CD4-positive, alpha-beta T cell treated with Interleukin-6 for 4 hours (primary cell): ENCODE results near the gene LGALS7B.
"Not testable (repeated sequence)": the region's sequence is repeated elsewhere in the genome, so short reads cannot be mapped to it uniquely, and the experiment has no call there.

Experiments
- DNase-seq: peaks from one replicate; pipeline ENCODE4 v3.0.0-alpha.2; 2020; ENCODE audit warnings: mixed read lengths

The LGALS7B gene

GRCh38 chr19:38788478-38789243, at the start of gene LGALS7B:
LGALS7B (plus strand) TSS chr19:38789200; CDS start chr19:38789227, 27 bp downstream.
- DNase-seq: no peak

GRCh38 chr19:38739440-38740256, 49.4 kb upstream of the LGALS7B start:
- DNase-seq: no peak

- DNase-seq: no peak
Measured at GRCh38 chr19:38740257-38740592, 48.8 kb upstream of the LGALS7B start.

- DNase-seq: no peak
Measured at GRCh38 chr19:38740932-38741331, 48.1 kb upstream of the LGALS7B start.

DNA sequence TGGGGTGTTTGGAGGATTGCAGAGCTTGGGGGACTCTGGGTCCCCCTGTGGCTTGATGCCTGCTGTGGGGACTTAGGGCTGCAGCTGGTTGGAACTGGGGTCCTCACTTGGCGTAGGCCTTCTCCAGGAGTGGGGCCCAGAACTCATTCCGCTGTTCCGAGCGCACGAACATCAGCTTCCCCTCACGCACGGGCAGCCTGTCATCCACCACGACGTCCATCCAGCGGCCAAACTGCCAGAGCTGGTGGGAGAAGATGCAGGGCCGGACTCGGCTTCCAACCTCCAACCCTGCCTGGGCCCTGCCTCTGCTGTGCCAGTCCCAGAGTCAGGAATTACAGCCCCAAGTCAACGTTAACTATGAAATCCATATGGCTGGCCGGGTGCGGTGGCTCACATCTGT, 47.3 kb upstream of the LGALS7B start:
- DNase-seq: no peak

- DNase-seq: no peak
Measured at GRCh38 chr19:38742296-38742695, 46.7 kb upstream of the LGALS7B start.

DNA sequence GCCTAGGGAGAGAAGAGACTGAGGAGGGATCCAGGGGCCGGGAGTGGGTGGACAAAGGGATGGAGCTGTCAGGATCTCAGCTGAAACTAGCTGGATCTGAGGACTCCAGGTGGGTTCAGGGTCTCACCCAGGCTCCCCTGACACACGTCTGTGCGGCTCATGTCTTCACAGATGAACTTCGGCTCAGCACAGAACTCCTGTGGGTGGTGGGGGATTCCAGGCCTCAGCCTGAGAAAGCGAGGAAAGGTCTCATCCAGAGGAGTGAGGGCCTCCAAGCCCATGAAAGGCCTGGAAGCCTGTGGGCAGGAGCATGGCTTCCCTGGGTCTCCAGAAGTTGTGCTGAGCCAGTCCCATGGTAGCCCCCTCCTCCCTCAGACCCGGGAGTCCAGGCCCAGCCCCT, 46.1 kb upstream of the LGALS7B start:
- DNase-seq: no peak

DNA sequence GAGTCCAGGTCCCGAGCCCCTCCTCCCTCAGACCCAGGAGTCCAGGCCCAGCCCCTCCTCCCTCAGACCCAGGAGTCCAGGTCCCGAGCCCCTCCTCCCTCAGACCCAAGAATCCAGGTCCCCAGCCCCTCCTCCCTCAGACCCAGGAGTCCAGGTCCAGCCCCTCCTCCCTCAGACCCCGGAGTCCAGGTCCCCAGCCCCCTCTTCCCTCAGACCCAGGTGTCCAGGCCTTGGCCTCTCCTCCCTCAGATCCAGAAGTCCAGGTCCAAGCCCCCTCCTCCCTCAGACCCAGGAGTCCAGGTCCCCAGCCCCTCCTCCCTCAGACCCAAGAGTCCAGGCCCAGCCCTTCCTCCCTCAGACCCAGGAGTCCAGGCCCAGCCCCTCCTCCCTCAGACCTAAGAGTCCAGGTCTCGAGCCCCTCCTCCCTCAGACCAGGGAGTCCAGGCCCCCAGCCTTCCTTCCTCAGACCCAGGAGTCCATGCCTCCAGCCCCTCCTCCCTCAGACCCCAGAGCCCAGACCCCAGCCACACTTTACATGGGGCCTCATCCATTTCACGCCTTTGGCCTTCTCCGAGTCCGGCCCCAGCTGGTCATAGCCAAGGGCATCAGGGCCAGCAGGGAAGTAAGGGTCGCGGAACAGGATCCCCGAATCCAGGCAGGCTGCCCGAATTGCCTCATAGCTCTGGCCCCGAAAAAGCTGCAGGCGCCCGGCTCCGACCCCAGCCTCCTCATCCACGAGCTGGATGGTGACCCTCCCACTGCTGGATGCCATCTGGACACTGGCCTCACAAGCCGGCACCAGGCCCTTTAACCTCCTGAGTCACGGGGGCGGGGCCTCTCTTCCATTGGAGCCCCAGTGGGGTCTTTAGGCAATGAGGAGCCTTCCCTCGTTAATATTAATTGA, 45.4 kb upstream of the LGALS7B start:
- DNase-seq: no peak

GRCh38 chr19:38744298-38744681, 44.7 kb upstream of the LGALS7B start, which contains the start of gene CAPN12:
CAPN12 (minus strand) TSS chr19:38744474; CDS start chr19:38744165, 309 bp downstream.
- no peak for DNase-seq

- no peak for DNase-seq
Measured at GRCh38 chr19:38744874-38745273, 44.1 kb upstream of the LGALS7B start.

- no peak for DNase-seq
Measured at GRCh38 chr19:38745316-38745715, 43.7 kb upstream of the LGALS7B start.

DNA sequence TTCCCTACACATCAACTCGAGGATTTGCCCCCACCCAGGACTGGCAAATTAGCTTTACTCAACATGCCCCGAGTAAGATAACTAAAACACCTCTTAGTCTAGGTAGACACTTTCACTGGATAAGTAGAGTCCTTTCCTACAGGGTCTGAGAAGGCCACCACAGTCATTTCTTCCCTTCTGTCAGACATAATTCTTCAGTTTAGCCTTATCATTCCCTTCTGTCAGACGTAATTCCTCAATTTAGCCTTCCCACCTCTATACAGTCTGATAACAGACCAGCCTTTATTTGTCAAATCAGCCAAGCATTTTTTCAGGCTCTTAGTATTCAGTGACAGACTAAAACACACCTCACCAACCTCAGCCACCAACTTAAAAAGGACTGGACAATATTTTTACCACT, 35.2 kb upstream of the LGALS7B start:
- not testable (repeated sequence) for DNase-seq

GRCh38 chr19:38754196-38754595, 34.8 kb upstream of the LGALS7B start:
- DNase-seq: not testable (repeated sequence)

- no peak for DNase-seq
Measured at GRCh38 chr19:38759590-38760003, 29.4 kb upstream of the LGALS7B start.

DNA sequence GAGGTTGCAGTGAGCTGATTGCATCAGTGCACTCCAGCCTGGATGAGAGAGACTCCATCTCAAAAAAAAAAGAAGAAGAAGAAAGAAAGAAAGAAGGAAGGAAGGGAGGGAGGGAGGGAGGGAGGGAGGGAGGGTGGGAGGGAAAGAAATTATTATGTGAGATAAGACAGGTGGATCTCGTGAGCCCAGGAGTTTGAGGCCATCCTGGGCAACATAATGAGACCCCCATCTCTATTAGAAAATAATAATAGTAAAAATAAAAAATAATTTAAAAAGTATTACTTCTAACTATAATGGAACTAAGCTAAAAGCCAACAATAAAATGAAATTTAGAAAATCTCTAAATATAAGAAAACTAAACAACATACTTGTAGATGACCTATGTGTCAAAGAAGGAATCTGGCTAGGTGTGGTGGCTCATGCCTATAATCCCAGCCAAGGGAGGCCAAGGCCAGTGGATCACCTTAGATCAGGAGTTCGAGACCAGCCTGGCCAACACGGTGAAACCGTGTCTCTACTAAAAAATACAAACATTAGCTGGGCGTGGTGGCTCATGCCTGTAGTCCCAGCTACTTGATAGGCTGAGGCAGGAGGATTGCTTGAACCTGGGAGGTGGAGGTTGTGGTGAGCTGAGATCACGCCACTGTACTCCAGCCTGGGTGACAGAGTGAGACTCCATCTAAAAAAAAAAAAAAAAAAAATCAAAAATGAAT, 28.0 kb upstream of the LGALS7B start:
- DNase-seq: not testable (repeated sequence)

GRCh38 chr19:38761884-38762389, 27.1 kb upstream of the LGALS7B start:
- DNase-seq: not testable (repeated sequence)

DNA sequence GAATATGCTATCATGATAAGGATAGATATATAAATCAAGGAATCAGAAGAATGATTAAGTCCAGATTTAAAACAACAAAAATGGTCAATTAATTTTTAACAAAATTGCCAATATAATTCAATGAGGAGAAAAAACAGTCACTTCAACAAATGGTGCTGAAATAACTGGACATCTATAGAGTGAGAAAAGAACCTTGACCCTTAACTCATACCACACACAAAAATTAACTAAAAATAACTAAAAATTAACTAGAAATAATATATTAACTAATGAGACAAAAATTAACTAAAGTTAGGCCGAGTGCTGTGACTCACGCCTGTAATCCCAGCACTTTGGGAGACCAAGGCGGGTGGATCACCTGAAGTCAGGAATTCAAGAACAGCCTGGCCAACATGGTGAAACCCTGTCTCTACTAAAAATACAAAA, 25.2 kb upstream of the LGALS7B start:
- DNase-seq: no peak

DNA sequence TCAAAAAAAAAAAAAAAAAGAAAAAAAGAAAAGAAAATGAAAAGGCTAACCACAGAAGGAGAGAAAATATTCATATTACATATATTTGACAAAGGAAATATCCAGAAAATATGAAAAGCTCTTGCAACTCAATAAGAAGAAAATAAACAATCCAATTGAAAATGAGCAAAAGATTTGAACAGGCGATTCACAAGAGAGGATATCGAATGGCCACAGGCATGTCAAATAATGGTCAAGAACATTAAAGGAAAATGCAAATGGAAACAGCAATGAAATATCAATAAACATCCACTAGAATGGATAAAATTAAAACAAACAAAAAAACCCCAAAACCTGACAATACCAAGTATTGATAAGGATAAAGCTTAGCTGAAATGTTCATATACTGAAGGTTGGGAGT, 23.8 kb upstream of the LGALS7B start:
- no peak for DNase-seq

DNA sequence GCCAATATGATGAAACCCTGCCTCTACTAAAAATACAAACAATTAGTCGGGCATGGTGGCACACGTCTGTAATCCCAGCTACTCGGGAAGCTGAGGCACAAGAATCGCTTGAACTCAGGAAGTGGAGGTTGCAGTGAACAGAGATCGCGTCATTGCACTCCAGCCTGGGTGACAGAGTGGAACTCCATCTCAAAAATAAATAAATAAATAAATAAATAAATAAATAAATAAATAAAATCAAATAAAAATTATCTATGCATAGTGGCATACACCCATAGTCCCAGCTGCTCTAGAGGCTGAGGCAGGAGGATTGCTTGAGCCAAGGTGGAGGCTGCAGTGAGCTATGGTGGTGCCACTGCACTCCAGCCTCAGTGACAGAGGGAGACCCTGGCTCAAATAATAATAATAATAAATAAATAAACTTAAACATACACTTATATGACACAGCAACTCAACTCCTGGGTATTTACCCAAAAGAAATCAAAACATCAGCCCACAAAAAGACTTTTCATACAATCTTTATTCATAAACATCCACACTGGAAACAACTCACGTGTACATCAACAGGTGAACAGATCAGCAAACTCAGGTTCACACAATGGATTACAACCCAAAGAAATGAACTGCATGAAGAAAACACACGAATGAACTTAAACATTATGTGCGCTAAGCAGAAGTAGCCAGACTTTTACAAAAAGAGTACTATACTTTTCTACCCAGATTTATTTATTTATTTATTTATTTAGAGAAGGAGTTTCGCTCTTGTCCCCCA, 22.5 kb upstream of the LGALS7B start:
- DNase-seq: no peak

DNA sequence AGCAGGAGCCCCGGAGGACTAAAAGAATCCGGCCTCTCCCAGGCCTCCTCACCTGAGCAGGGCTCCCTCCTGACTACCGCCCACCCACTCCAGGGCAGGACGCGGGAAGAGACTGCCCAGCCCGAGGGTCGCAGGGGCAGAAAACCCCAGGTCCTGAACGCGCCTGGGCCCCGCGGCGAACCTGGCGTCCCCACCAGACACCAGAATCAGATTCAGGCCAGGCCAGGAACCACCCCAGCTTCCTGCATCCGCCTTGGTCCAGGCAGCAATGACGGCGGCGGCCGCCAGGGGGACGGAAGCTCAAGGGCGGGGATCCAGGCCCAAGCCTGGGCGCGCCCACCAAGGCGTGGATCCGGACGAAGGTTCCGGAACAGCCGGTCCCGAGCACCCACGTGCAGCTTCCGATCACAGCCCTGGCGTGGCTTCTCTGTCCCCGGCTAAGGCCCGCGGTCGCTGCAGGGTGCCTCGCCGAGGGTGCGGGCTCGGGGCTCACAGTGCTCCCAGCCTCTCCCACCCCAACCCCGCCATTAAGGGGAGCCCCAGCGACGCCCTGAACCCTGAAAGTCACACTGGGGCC, 19.3 kb upstream of the LGALS7B start:
- peak; percentile 94 for DNase-seq
